Spleen (tissue), 11 donors: ENCODE results near the gene NBPF26. TPM values are rescaled to one million over a fixed set of nuclear protein-coding genes. Genes with fewer than 3 reads are reported as not detected.
"Not testable (repeated sequence)": the region's sequence is repeated elsewhere in the genome, so short reads cannot be mapped to it uniquely, and the experiment has no call there.

Source experiments
- DNase-seq: peaks from one replicate; pipeline ENCODE4 v3.0.0-alpha.2; 2020
- H3K27ac ChIP-seq, 8 donors: fragments of 200-600 bp; sonication (generic) in 7 of 8; 1 replicate in 4 of 8; 2 replicates in 4 of 8; pipeline versions ENCODE4 v1.5.0 to v1.8.0; 2016 to 2021; ENCODE audit warnings: inconsistent platforms in 4 of 8, mild to moderate bottlenecking in 4 of 8, moderate library complexity in 1 of 8
- H3K27me3 ChIP-seq, 7 donors: fragments of 200-600 bp; sonication (generic) in 6 of 7; replicated peaks in 1 of 7; 1 replicate in 4 of 7; 2 replicates in 3 of 7; pipeline versions ENCODE4 v1.5.0 to v1.8.0; 2016 to 2021; ENCODE audit warnings: inconsistent platforms in 3 of 7, mild to moderate bottlenecking in 1 of 7
- H3K36me3 ChIP-seq, 6 donors: fragments of 200-600 bp; sonication (generic) in 5 of 6; 1 replicate in 4 of 6; 2 replicates in 2 of 6; pipeline versions ENCODE4 v1.5.0 to v1.8.0; 2016 to 2021; ENCODE audit warnings: inconsistent platforms in 2 of 6
- H3K4me1 ChIP-seq, 6 donors: fragments of 200-600 bp; sonication (generic) in 5 of 6; 1 replicate in 3 of 6; 2 replicates in 3 of 6; pipeline versions ENCODE4 v1.5.0 to v1.8.0; 2016 to 2021; ENCODE audit warnings: inconsistent platforms in 3 of 6
- H3K4me3 ChIP-seq, 8 donors: fragments of 200-600 bp; sonication (generic) in 7 of 8; 1 replicate in 4 of 8; 2 replicates in 4 of 8; pipeline versions ENCODE4 v1.5.0 to v1.8.0; 2016 to 2021; ENCODE audit warnings: inconsistent platforms in 4 of 8, mild to moderate bottlenecking in 4 of 8, moderate library complexity in 2 of 8
- H3K9me3 ChIP-seq, 8 donors: fragments of 200-600 bp; sonication (generic) in 7 of 8; 1 replicate in 4 of 8; 2 replicates in 4 of 8; pipeline versions ENCODE4 v1.5.0 to v1.8.0; 2016 to 2021; ENCODE audit warnings: inconsistent platforms in 4 of 8
- POLR2A ChIP-seq, 3 donors: fragments of 450-650 bp; IDR thresholded peaks; one replicate each; pipeline ENCODE4 v1.5.1; 2017; ENCODE audit warnings: antibody characterized with exemption in 3 of 3, mild to moderate bottlenecking in 1 of 3
- POLR2AphosphoS5 ChIP-seq, 3 donors: sonication (generic); formaldehyde crosslinking; IDR thresholded peaks; one replicate each; pipeline ENCODE4 v1.5.1; 2017; ENCODE audit warnings: antibody characterized with exemption in 3 of 3
- WGBS, 5 donors: extraction: QIAGEN DNeasy Blood & Tissue Kit in 3 of 5; methylation state at CpG; one replicate each; pipeline versions ENCODE4 v1.1.5 to v1.1.7; 2013 to 2018; 5-methylcytosine and 5-hydroxymethylcytosine counted together
- intact Hi-C: fragments of 100-400 bp; cut with DNase I; formaldehyde crosslinking; loops from one replicate; pipeline ENCODE4 v1.15.0; 2023; ENCODE audit warnings: low total_unique reads
- polyA plus RNA-seq, 3 donors: library from polyadenylated mRNA; stranded (reverse); fragments of 200-250 nt; gene quantifications; one replicate each; pipeline ENCODE4 v1.2.1, GENCODE V29; 2013
- total RNA-seq, 7 donors: library from RNA; depleted of rRNA in 3 of 7; stranded (reverse); fragments of >200 nt in 3 of 7; fragmentation: NEBNext Ultra II Directional in 4 of 7; extraction: Animal tissue kit (Norgen Biotek cat#: 25700) in 4 of 7; gene quantifications; one replicate each; pipeline versions ENCODE4 v1.1.0 to v1.2.1, GENCODE V29; 2016 to 2021
- donor health status: healthy with polysubstance abuse.
- donor health status: DM: no; HTN: no; CAD: no; lungs with moderate emphysema.
- donor health status: DM: no; HTN: no; CAD: no.
- donor health status: Bipolar disorder and iron deficiency.
- donor health status: healthy.
- donor health status: DM: no; HTN: no; CAD: no.
- donor health status: DM: yes; HTN: yes; CAD: no.

Gene NBPF26
- total and polyA plus RNA-seq, 10 donors: 1.5 to 42.0 (median 27.3) TPM

DNA sequence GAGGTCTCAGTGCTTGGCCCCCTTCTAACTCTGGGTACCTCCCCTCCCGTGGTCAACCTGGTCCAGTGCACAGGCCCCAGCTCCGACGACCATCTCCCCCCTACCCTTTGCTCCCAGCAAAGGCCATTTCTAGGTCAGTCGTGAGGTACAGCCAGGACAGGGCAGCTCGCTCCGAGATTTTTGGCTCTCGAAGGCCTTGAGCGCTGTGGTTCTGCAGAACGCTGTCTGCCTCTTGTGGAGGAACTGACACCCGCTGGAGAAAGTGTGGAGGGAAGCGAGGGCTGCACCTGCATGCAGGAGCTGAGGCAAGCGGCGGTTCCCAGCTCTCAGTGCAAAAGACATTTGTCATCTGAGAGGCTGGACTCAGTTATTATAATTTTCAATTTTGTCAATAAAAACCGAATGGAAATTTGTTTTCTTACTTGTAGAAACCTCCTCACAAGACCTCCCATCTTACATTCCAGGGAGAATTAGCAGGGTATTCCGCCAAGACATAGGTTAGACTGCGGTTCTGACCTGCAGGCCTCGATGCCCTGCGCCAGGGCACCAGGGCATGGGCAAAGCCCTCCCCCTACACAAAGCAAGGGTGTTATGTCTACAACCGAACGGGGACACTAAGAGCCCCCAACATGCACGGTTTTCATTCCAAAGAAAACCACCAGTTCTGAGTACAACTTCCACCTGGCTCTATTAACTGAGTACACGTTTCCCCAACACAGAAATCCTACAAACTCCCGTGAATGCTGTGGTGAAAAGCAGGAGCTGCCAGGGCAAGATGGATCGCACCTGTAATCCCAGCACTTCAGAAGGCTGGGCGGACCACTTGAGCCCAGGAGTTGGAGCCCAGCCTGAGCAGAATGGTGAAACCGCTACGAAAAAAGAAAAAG lies 125.9 kb downstream of the NBPF26 start:
- H3K36me3 ChIP-seq, H3K4me1 ChIP-seq, H3K27me3 ChIP-seq, intact Hi-C loops, H3K9me3 ChIP-seq: not testable (repeated sequence)
- DNase-seq: peak; percentile 74
- WGBS, 5 donors: 0 to 38% (median 34%) methylated on average over 1 to 18 of the region's 27 CpGs
- peak in 1 of 3 donors; percentile 22 for TF ChIP-seq POLR2A (IDR thresholded peaks at IDR 0.05)
- Histone ChIP-seq H3K27ac (peak overlapping the region in 4 of 8 donors; percentile 74 to 93 (median 86)), H3K4me3 (peak overlapping the region in 3 of 8 donors; percentile 19 to 46 (median 32))

DNA sequence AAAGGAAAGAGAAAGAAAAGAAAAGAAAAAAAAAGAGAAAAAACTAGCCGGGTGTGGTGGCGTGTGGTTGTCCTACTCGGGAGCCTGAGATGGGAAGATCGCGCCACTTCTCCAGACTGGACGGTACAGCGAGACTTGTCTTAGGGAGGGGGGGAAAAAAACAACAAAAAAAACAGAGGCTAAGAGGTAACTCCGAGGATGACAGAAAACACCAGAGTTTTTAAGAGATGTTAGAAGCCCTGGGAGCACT lies 126.5 kb downstream of the NBPF26 start:
- intact Hi-C loops, DNase-seq, H3K27me3 ChIP-seq, H3K36me3 ChIP-seq, H3K9me3 ChIP-seq, H3K4me1 ChIP-seq: not testable (repeated sequence)
- Histone ChIP-seq H3K4me3 (peak overlapping the region in 4 of 8 donors; percentile 13 to 46 (median 26)), H3K27ac (peak overlapping the region in 6 of 8 donors; percentile 66 to 93 (median 80))
- 0 to 16% (median 7%) methylated on average over 6 to 8 of the region's 8 CpGs; no CpG with 5 or more reads in 1 of the 5 donors for WGBS, 5 donors

DNA sequence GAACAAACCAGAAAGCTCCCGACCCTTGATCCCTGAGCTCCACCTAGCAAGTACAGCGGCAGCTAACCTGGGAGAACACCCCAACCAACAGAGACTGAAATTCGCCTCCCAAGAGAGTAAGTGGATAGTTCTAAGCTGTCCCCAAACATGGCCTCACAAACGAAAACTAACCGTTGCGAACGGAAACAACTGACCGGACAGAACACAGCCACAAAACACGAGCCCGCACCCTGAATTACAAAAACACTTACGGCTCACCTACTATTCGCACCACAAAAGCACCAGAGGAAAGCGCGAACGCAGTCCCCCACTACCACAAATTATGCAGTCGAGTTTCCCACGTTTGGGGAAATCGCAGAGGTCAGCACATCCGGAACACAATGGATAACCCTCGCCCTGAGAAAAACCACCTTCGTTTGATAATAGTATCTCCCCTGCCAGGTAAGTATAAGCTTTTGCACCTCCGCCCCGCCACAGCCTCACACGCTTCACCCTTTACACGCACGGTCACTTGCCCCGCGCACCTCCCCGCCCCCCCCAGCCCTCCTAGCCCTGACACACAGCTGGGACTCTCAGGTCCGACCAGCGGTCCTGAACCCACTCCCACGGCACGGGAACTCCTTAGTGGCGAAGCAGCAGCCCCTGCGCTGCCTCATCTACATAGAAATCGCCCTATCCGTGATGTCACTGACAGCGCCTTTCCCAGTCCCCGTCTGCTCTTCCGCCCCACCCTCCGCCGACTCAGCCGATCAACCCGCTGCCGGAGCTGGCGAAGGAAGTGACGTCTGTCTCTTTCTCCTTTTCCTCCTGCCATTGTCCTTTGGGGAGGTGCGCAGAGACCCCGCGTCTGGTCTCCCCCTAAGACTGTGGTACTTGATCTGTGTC lies 127.0 kb downstream of the NBPF26 start:
- H3K4me1 ChIP-seq, H3K36me3 ChIP-seq, intact Hi-C loops, H3K9me3 ChIP-seq, H3K27me3 ChIP-seq: not testable (repeated sequence)
- WGBS, 5 donors: 0 to 1% (median 0%) methylated on average over 17 to 50 of the region's 50 CpGs
- Histone ChIP-seq H3K27ac (peak overlapping the region in 6 of 8 donors; percentile 72 to 93 (median 80)), H3K4me3 (peak overlapping the region in 4 of 8 donors; percentile 13 to 46 (median 26))
- peak; percentile 91 for DNase-seq
- TF ChIP-seq POLR2AphosphoS5 (IDR thresholded peaks at IDR 0.05) (peak in 2 of 3 donors; percentile 79 to 80), POLR2A (IDR thresholded peaks at IDR 0.05) (peak in 2 of 3 donors; percentile 85 to 98)

DNA sequence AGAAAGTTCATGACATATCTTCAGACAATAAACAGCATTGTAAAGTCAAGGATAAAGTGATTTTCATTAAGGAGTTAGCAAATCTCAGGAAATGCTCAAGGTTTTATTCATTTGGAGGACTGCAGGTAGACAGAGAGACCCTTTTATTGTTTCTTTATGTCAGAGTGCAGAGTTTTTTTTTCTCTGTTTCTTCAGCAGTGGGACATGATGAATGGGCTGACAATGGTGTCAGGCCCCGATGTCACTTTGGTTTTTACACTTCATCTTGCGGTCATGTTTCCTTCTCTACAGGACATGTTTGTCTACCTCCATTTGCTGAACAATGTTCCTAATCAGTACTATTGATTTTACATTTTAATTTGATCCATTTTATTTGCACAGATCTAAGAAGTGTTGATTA lies 134.4 kb downstream of the NBPF26 start:
- DNase-seq, intact Hi-C loops, H3K36me3 ChIP-seq, H3K27ac ChIP-seq, H3K27me3 ChIP-seq, H3K4me3 ChIP-seq, H3K4me1 ChIP-seq, H3K9me3 ChIP-seq: not testable (repeated sequence)
- 60 to 92% (median 84%) methylated on average over 2 of the region's 2 CpGs; no CpG with 5 or more reads in 1 of the 5 donors for WGBS, 5 donors

DNA sequence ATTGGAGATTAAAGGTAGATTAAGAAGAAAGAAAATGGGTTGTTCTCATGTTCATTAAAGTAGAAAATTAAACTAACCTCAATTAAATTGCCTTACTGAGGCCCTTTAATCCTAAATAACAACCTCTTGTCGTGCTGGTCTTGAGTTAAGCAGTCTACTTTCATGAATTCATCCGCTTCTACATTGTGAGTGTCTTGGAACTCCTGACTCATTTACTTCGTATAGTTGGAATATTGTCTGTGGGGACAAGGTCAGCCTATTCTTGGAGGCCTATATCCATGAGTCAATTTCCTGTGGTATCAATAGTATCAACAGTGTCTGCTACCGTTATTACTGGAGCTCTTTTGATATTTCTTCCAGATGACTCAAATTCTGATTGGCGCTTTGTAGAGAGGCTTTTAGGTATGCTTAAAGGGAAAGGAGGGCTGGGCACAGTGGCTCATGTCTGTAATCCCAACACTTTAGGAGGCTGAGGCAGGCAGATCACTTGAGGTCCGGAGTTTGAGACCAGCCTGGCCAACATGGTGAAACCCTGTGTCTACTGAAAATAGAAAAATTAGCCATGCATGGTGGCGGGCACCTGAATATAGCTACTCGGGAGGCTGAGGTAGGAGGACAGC lies 136.0 kb downstream of the NBPF26 start:
- H3K9me3 ChIP-seq, intact Hi-C loops, DNase-seq, H3K27ac ChIP-seq, H3K36me3 ChIP-seq, H3K4me1 ChIP-seq, H3K4me3 ChIP-seq, H3K27me3 ChIP-seq: not testable (repeated sequence)
- 67 to 70% (median 69%) methylated on average over 3 of the region's 8 CpGs for WGBS, 5 donors

DNA sequence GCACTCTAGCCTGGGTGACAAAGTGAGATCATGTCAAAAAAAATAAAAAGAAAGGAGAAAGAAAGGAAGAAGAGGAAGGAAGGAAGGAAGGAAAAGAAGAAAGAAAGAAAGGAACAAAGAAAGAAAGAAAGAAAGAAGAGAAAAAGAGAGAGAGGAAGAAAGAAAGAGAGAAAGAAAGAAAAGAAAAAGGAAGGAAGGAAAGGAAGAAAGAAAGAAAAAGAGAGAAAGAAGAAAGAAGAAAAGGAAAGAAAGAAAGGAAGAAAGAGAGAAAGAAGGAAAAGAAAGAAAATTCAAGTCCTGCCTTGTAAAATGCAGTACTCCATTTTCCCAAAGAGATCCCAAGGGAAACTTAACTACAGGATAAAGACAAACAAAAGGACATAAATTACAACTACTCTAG lies 154.5 kb downstream of the NBPF26 start:
- intact Hi-C loops, H3K27ac ChIP-seq, H3K27me3 ChIP-seq, H3K4me1 ChIP-seq, DNase-seq, H3K4me3 ChIP-seq, H3K9me3 ChIP-seq, H3K36me3 ChIP-seq: not testable (repeated sequence)

DNA sequence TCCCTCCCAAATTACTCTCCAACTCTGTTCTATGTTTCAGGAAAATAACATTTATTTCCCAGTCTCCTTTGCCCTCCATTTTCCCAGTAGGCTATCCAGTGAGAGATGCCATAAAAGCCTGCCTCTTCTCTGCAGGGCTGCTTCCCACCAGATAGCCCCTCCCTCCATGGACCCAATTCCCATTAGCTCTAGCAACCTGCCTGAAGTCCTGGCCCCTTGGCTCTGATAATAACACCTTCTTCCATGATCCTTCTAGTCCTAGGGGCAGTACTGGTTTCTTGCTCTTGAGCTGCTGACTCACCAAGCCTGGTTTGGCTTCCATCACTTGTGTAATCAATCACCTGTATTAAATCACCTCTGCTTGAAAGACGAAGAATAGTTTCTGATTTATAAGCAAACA lies 156.3 kb downstream of the NBPF26 start:
- H3K27me3 ChIP-seq, intact Hi-C loops, H3K9me3 ChIP-seq, H3K36me3 ChIP-seq, DNase-seq, H3K4me1 ChIP-seq, H3K4me3 ChIP-seq, H3K27ac ChIP-seq: not testable (repeated sequence)
- 40 to 100% (median 86%) methylated on average over 1 of the region's 1 CpG; no CpG with 5 or more reads in 1 of the 5 donors for WGBS, 5 donors

DNA sequence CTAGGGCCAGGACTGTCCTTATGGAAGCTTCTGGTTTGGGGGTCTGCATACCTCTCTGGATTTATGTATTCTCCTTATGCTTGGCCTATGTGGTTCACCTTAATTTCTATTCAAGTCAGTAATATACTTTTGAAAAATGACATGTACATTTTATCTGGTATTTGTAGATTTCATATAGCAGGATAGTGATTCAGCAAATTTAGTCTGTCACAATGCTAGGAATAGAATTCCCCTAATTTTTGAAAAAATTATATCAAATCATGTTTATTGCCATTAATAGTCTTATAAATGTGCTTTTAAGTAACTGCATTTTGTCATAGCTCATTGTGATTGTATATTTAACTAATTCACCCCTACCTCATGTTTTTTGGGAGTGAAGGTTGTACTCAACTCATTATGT lies 158.2 kb downstream of the NBPF26 start:
- H3K36me3 ChIP-seq, intact Hi-C loops, H3K4me1 ChIP-seq, H3K27me3 ChIP-seq, DNase-seq, H3K4me3 ChIP-seq, H3K9me3 ChIP-seq, H3K27ac ChIP-seq: not testable (repeated sequence)
